Panc1 (cell line): Measurements from ENCODE around the gene TAS2R39. TPM values are rescaled to one million over a fixed set of nuclear protein-coding genes. Genes with fewer than 3 reads are reported as not detected.

Experiments
- ATAC-seq: fragments of 200-7000 bp; cut with Tn5 transposase; 2 replicates; pipeline ENCODE4 v1.9.1; 2020; ENCODE audit warnings: mild to moderate bottlenecking, moderate library complexity
- Bru-seq: library from RNA; stranded (reverse); fragments of 400-500 nt; gene quantifications from one replicate; lab custom pipeline; 2021; lab: Mats Ljungman, UMichigan
- BruChase-seq, 2 experiments: library from RNA; stranded (reverse); fragments of 400-500 nt; gene quantifications; one replicate each; lab custom pipeline; 2021; lab: Mats Ljungman, UMichigan
- BruUV-seq: library from RNA; stranded (reverse); fragments of 400-500 nt; replicated peaks from 2 replicates; lab custom pipeline; 2021; lab: Mats Ljungman, UMichigan
- CTCF ChIA-PET: fragments of 300-600 bp; sonication (Branson Sonifier 250); formaldehyde crosslinking; loops from one replicate; lab custom pipeline; 2022; ENCODE audit warnings: antibody characterized with exemption; lab: Charles Lee
- POLR2A ChIA-PET: fragments of 300-600 bp; sonication (Branson Sonifier 250); formaldehyde crosslinking; loops from one replicate; lab custom pipeline; 2022; ENCODE audit warnings: antibody characterized with exemption; lab: Charles Lee
- DNase-seq: peaks from one replicate; pipeline ENCODE4 v3.0.0-alpha.2; 2010; ENCODE audit warnings: low read depth, low spot score
- H3K27ac ChIP-seq: 2 replicates; pipeline ENCODE4 v1.5.1; 2011; ENCODE audit warnings: mild to moderate bottlenecking, low read length, inconsistent platforms
- H3K27me3 ChIP-seq: fragments of 200-500 bp; sonication (Bioruptor generic); 2 replicates; pipeline ENCODE4 v1.6.0; 2014; ENCODE audit warnings: low read length, inconsistent platforms; ENCODE audit not compliant: control insufficient read depth, insufficient read depth
- H3K36me3 ChIP-seq: fragments of 200-500 bp; sonication (Bioruptor generic); 2 replicates; pipeline ENCODE4 v1.5.1; 2014; ENCODE audit warnings: inconsistent platforms, mild to moderate bottlenecking, low read length, moderate library complexity; ENCODE audit not compliant: control insufficient read depth, insufficient read depth
- H3K4me1 ChIP-seq: 2 replicates; pipeline ENCODE4 v1.5.1; 2011; ENCODE audit warnings: inconsistent platforms, mild to moderate bottlenecking, low read length, moderate library complexity; ENCODE audit not compliant: control insufficient read depth, insufficient read depth
- H3K4me3 ChIP-seq, 2 experiments: 2 replicates each; pipeline ENCODE4 v1.5.1; 2011 to 2012; ENCODE audit warnings: low read depth in 2 of 2, low read length in 2 of 2, mild to moderate bottlenecking in 2 of 2, inconsistent platforms in 1 of 2, moderate library complexity in 1 of 2
- H3K9me3 ChIP-seq: fragments of 200-500 bp; sonication (Bioruptor generic); 2 replicates; pipeline ENCODE4 v1.5.1; 2014; ENCODE audit warnings: low read depth, mild to moderate bottlenecking, inconsistent platforms, low read length, moderate library complexity; ENCODE audit not compliant: control insufficient read depth, insufficient read depth
- POLR2AphosphoS5 ChIP-seq: IDR thresholded peaks from 2 replicates; pipeline ENCODE4 v1.6.1; 2012; ENCODE audit warnings: mild to moderate bottlenecking, low read depth, low read length, moderate library complexity
- SIN3A ChIP-seq: IDR thresholded peaks from 2 replicates; pipeline ENCODE4 v1.6.1; 2012; ENCODE audit warnings: low read depth, mild to moderate bottlenecking, low read length, moderate library complexity, borderline replicate concordance; ENCODE audit not compliant: insufficient read depth
- TCF7L2 ChIP-seq: IDR thresholded peaks from 2 replicates; pipeline ENCODE4 v1.6.1; 2011; ENCODE audit warnings: mild to moderate bottlenecking, low read depth, low read length, inconsistent platforms
- in situ Hi-C: cut with HindIII; loops from 2 replicates; pipeline ENCODE4 v1.10.0; 2016; ENCODE audit warnings: low sequenced_read_pairs, low pct_unique_long_range_greater_than_20kb
- intact Hi-C: fragments of 100-400 bp; cut with micrococcal nuclease; formaldehyde crosslinking; loops from one replicate; pipeline ENCODE4 v1.10.0; 2022; ENCODE audit not compliant: unreplicated experiment
- long read RNA-seq: library from polyadenylated mRNA; unstranded; transcript quantifications from one replicate; pipeline ENCODE4 v2.0.0, GENCODE V29; 2021; ENCODE audit not compliant: unreplicated experiment
- polyA plus RNA-seq: library from polyadenylated mRNA; unstranded; fragments of >200 nt; gene quantifications from one replicate; pipeline ENCODE4 v1.2.1, GENCODE V29; 2012; ENCODE audit warnings: missing spikeins; ENCODE audit not compliant: insufficient read length
- total RNA-seq: library from RNA; stranded (reverse); gene quantifications from one replicate; pipeline ENCODE4 v1.2.1, GENCODE V29; 2021; ENCODE audit not compliant: unreplicated experiment
- TF ChIP-seq, protein P1 (sequence below), 2 experiments: IDR thresholded peaks; 2 replicates each; pipeline ENCODE4 v1.6.1; 2011 to 2012; ENCODE audit warnings: low read depth in 2 of 2, control low read depth in 1 of 2, low read length in 1 of 2, mild to moderate bottlenecking in 1 of 2, moderate library complexity in 1 of 2; ENCODE audit not compliant: insufficient read depth in 1 of 2
- TF ChIP-seq, protein P2 (sequence below): fragments of 450-650 bp; IDR thresholded peaks from 2 replicates; pipeline ENCODE4 v1.5.1; 2017; ENCODE audit warnings: mild to moderate bottlenecking

The TAS2R39 gene
- total RNA-seq, result not detected
- polyA plus RNA-seq, result not detected
- not detected for Bru-seq, nascent RNA
- BruChase-seq, experiment 1, labeled RNA remaining after a 2-hour chase, result not detected
- BruChase-seq, experiment 2, labeled RNA remaining after a 6-hour chase, result not detected
- long read RNA-seq, result 0 reads

- ChIA-PET POLR2A (no interaction called here), CTCF (no interaction called here)
- H3K9me3 ChIP-seq, result peaks cover 3% of the 10 kb centered on the region; the same call in 1 of the 2 replicates
- H3K36me3 ChIP-seq, result no peaks in the 10 kb centered on the region
- no peaks in the 10 kb centered on the region for H3K4me1 ChIP-seq
- no peaks in the 10 kb centered on the region for H3K27me3 ChIP-seq
- in situ Hi-C loops, result no loop called here
- DNase-seq, result no peak
- H3K27ac ChIP-seq, result no peak within 1 kb of the TSS
- intact Hi-C loops, result no loop called here
- BruUV-seq, result no TSS peak
- no peak for TF ChIP-seq POLR2AphosphoS5
- TF ChIP-seq, protein P1, sequence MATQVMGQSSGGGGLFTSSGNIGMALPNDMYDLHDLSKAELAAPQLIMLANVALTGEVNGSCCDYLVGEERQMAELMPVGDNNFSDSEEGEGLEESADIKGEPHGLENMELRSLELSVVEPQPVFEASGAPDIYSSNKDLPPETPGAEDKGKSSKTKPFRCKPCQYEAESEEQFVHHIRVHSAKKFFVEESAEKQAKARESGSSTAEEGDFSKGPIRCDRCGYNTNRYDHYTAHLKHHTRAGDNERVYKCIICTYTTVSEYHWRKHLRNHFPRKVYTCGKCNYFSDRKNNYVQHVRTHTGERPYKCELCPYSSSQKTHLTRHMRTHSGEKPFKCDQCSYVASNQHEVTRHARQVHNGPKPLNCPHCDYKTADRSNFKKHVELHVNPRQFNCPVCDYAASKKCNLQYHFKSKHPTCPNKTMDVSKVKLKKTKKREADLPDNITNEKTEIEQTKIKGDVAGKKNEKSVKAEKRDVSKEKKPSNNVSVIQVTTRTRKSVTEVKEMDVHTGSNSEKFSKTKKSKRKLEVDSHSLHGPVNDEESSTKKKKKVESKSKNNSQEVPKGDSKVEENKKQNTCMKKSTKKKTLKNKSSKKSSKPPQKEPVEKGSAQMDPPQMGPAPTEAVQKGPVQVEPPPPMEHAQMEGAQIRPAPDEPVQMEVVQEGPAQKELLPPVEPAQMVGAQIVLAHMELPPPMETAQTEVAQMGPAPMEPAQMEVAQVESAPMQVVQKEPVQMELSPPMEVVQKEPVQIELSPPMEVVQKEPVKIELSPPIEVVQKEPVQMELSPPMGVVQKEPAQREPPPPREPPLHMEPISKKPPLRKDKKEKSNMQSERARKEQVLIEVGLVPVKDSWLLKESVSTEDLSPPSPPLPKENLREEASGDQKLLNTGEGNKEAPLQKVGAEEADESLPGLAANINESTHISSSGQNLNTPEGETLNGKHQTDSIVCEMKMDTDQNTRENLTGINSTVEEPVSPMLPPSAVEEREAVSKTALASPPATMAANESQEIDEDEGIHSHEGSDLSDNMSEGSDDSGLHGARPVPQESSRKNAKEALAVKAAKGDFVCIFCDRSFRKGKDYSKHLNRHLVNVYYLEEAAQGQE (IDR thresholded peaks at IDR 0.05; ENCODE audit: insufficient read depth in 1 of 2, low read depth in 2 of 2, low read length in 1 of 2), result no peak
- no peak for TF ChIP-seq TCF7L2
- TF ChIP-seq, protein P2, sequence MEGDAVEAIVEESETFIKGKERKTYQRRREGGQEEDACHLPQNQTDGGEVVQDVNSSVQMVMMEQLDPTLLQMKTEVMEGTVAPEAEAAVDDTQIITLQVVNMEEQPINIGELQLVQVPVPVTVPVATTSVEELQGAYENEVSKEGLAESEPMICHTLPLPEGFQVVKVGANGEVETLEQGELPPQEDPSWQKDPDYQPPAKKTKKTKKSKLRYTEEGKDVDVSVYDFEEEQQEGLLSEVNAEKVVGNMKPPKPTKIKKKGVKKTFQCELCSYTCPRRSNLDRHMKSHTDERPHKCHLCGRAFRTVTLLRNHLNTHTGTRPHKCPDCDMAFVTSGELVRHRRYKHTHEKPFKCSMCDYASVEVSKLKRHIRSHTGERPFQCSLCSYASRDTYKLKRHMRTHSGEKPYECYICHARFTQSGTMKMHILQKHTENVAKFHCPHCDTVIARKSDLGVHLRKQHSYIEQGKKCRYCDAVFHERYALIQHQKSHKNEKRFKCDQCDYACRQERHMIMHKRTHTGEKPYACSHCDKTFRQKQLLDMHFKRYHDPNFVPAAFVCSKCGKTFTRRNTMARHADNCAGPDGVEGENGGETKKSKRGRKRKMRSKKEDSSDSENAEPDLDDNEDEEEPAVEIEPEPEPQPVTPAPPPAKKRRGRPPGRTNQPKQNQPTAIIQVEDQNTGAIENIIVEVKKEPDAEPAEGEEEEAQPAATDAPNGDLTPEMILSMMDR, result no peak
- TF ChIP-seq SIN3A, result no peak
- H3K4me3 ChIP-seq, result no peak within 1 kb of the TSS
- no peak for ATAC-seq
Measured at GRCh38 chr7:143183024-143183423, at the start of gene TAS2R39. TSS of gene TAS2R39 (plus strand) at chr7:143183419. CDS start at chr7:143183419, 0 bp downstream.

- Histone ChIP-seq H3K9me3 (no peaks in the 10 kb centered on the region), H3K4me3 (no peak overlapping the region), H3K4me1 (no peaks in the 10 kb centered on the region), H3K27me3 (no peaks in the 10 kb centered on the region), H3K36me3 (no peaks in the 10 kb centered on the region), H3K27ac (no peak overlapping the region)
- POLR2A ChIA-PET, result no interaction called here
- TF ChIP-seq POLR2AphosphoS5 (no peak), SIN3A (no peak), TCF7L2 (no peak)
- TF ChIP-seq, protein P2, result no peak
- TF ChIP-seq, protein P1 (IDR thresholded peaks at IDR 0.05; ENCODE audit: insufficient read depth in 1 of 2, low read depth in 2 of 2, low read length in 1 of 2), result no peak
- ATAC-seq (no peak), DNase-seq (no peak)
- in situ Hi-C loops (no loop called here), intact Hi-C loops (no loop called here)
- CTCF ChIA-PET, result no interaction called here
- no TSS peak for BruUV-seq
Measured at GRCh38 chr7:143147070-143147469, 36.1 kb upstream of the TAS2R39 start.
